Astrocyte (in vitro differentiated cells and primary cell): ENCODE results near the gene RNLS. TPM values are rescaled to one million over a fixed set of nuclear protein-coding genes. Genes with fewer than 3 reads are reported as not detected.

Source experiments
- DNase-seq: peaks from one replicate; pipeline ENCODE4 v3.0.0-alpha.2; 2010; ENCODE audit warnings: low read depth
- FAIRE-seq: peaks from 2 replicates; lab custom pipeline; 2011; peaks lifted over from hg19 to GRCh38; lab: Jason Lieb, UNC
- H2AFZ ChIP-seq: 2 replicates; pipeline ENCODE4 v1.6.0; 2012; ENCODE audit warnings: low read depth, low read length, inconsistent platforms
- H3K27ac ChIP-seq: 2 replicates; pipeline ENCODE4 v1.5.1; 2011; ENCODE audit warnings: low read depth, low read length, inconsistent platforms
- H3K27me3 ChIP-seq: 2 replicates; pipeline ENCODE4 v1.6.0; 2011; ENCODE audit warnings: low read length, inconsistent platforms; ENCODE audit not compliant: insufficient read depth
- H3K36me3 ChIP-seq: 2 replicates; pipeline ENCODE4 v1.5.1; 2011; ENCODE audit warnings: low read length, inconsistent platforms; ENCODE audit not compliant: insufficient read depth
- H3K4me1 ChIP-seq: 2 replicates; pipeline ENCODE4 v1.5.1; 2011; ENCODE audit warnings: low read length, inconsistent platforms; ENCODE audit not compliant: insufficient read depth
- H3K4me2 ChIP-seq: 2 replicates; pipeline ENCODE4 v1.6.0; 2012; ENCODE audit warnings: low read length, inconsistent platforms
- H3K4me3 ChIP-seq: 2 replicates; pipeline ENCODE4 v1.5.1; 2011; ENCODE audit warnings: low read depth, mild to moderate bottlenecking, low read length, inconsistent platforms; ENCODE audit not compliant: insufficient read depth
- H3K79me2 ChIP-seq: 2 replicates; pipeline ENCODE4 v1.6.0; 2012; ENCODE audit warnings: mild to moderate bottlenecking, low read length, inconsistent platforms; ENCODE audit not compliant: insufficient read depth
- H3K9ac ChIP-seq: 2 replicates; pipeline ENCODE4 v1.6.0; 2012; ENCODE audit warnings: mild to moderate bottlenecking, low read length, inconsistent platforms
- H3K9me3 ChIP-seq: 2 replicates; pipeline ENCODE4 v1.5.1; 2012; ENCODE audit warnings: low read depth, mild to moderate bottlenecking, low read length, inconsistent platforms; ENCODE audit not compliant: insufficient read depth
- H4K20me1 ChIP-seq: 2 replicates; pipeline ENCODE4 v1.6.0; 2012; ENCODE audit warnings: low read length, inconsistent platforms; ENCODE audit not compliant: insufficient read depth
- H3K27ac Mint-ChIP-seq: one replicate; pipeline ENCODE4 v1.8.0; 2021; ENCODE audit warnings: mild to moderate bottlenecking, mixed read lengths; ENCODE audit not compliant: unreplicated experiment
- H3K27me3 Mint-ChIP-seq: one replicate; pipeline ENCODE4 v1.8.0; 2021; ENCODE audit warnings: low read depth, mixed read lengths; ENCODE audit not compliant: unreplicated experiment
- H3K36me3 Mint-ChIP-seq: one replicate; pipeline ENCODE4 v1.8.0; 2021; ENCODE audit warnings: low read depth, mixed read lengths; ENCODE audit not compliant: unreplicated experiment
- H3K4me1 Mint-ChIP-seq: one replicate; pipeline ENCODE4 v1.8.0; 2021; ENCODE audit warnings: low read depth, mixed read lengths; ENCODE audit not compliant: unreplicated experiment
- H3K4me3 Mint-ChIP-seq: one replicate; pipeline ENCODE4 v1.8.0; 2021; ENCODE audit warnings: mild to moderate bottlenecking, moderate library complexity, mixed read lengths; ENCODE audit not compliant: unreplicated experiment
- H3K9me3 Mint-ChIP-seq: one replicate; pipeline ENCODE4 v1.8.0; 2021; ENCODE audit warnings: mild to moderate bottlenecking, mixed read lengths; ENCODE audit not compliant: unreplicated experiment
- CTCF ChIP-seq: IDR thresholded peaks from 2 replicates; pipeline ENCODE4 v1.5.1; 2011; ENCODE audit warnings: low read depth, mild to moderate bottlenecking, inconsistent platforms, low read length, moderate library complexity; ENCODE audit not compliant: insufficient read depth
- EZH2 ChIP-seq: IDR thresholded peaks from 2 replicates; pipeline ENCODE4 v1.6.1; 2012; ENCODE audit warnings: mild to moderate bottlenecking, low read length, inconsistent platforms; ENCODE audit not compliant: insufficient read depth
- total RNA-seq: library from RNA; stranded (reverse); gene quantifications from 2 replicates; pipeline ENCODE4 v1.2.1, GENCODE V29; 2021

Gene RNLS
- total RNA-seq, 1 donor from 2014 or later, result 6.9 TPM

DNA sequence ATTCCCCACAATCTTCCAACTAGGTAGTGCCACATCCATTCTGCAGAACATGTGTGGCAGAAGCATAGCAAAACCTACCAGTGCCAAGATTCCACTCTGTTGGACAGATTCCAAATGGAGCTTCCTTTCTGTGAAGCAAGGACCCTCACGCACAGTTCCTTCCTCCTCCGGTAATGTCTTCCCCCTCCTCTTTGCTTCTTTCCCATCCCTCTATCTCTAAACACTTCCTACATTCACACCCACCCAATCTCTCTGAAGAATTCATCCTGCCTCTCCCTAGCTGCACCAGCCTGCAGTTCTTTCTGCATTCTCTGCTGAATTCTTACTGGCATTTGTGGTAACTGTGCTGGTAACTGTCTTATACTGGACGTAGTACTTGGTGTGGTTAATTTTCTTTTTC lies 124.9 kb downstream of the RNLS start:
- Mint-ChIP-seq H3K4me1 (no peaks in the 10 kb centered on the region), H3K27ac (no peak overlapping the region), H3K27me3 (no peaks in the 10 kb centered on the region), H3K9me3 (no peaks in the 10 kb centered on the region), H3K36me3 (no peaks in the 10 kb centered on the region), H3K4me3 (no peak overlapping the region)
- TF ChIP-seq EZH2 (no peak), CTCF (no peak)
- Histone ChIP-seq H3K4me2 (no peak overlapping the region), H3K27me3 (no peaks in the 10 kb centered on the region), H3K4me1 (no peaks in the 10 kb centered on the region), H3K4me3 (no peak overlapping the region), H3K79me2 (no peaks in the 10 kb centered on the region), H3K36me3 (no peaks in the 10 kb centered on the region), H2AFZ (no peak overlapping the region), H3K9me3 (no peaks in the 10 kb centered on the region), H4K20me1 (no peaks in the 10 kb centered on the region), H3K9ac (no peak overlapping the region), H3K27ac (no peak overlapping the region)
- DNase-seq (no peak), FAIRE-seq (no peak)

DNA sequence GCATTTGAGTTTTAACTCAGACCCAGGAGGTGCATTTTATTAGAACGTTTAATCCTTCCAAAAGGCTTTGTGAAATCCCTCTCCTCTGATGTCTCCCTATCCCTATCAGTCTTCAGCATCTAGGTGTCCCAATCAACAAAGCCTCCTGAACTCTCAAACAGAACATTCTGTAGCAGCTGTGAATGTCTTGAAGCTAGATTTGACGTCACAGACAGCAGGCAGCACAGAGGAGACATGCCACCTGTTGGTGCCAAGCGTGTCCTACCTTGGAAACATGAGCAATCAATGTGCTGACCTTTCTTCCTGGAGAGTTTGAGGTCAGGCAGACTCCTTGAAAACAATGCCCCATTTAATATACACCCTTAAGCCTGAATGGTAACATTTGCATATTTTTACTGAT lies 125.5 kb downstream of the RNLS start:
- H3K9me3 ChIP-seq, result no peaks in the 10 kb centered on the region
- no peak overlapping the region for H3K4me2 ChIP-seq
- Mint-ChIP-seq H3K4me3 (no peak overlapping the region), H3K27me3 (peaks cover 3% of the 10 kb centered on the region), H3K4me1 (no peaks in the 10 kb centered on the region), H3K36me3 (no peaks in the 10 kb centered on the region), H3K27ac (no peak overlapping the region), H3K9me3 (no peaks in the 10 kb centered on the region)
- H3K79me2 ChIP-seq, result no peaks in the 10 kb centered on the region
- no peak overlapping the region for H3K4me3 ChIP-seq
- FAIRE-seq (no peak), DNase-seq (no peak)
- no peak overlapping the region for H2AFZ ChIP-seq
- no peaks in the 10 kb centered on the region for H3K4me1 ChIP-seq
- no peaks in the 10 kb centered on the region for H4K20me1 ChIP-seq
- H3K36me3 ChIP-seq, result no peaks in the 10 kb centered on the region
- TF ChIP-seq EZH2 (no peak), CTCF (no peak)
- no peak overlapping the region for H3K9ac ChIP-seq
- H3K27me3 ChIP-seq, result no peaks in the 10 kb centered on the region
- H3K27ac ChIP-seq, result no peak overlapping the region

DNA sequence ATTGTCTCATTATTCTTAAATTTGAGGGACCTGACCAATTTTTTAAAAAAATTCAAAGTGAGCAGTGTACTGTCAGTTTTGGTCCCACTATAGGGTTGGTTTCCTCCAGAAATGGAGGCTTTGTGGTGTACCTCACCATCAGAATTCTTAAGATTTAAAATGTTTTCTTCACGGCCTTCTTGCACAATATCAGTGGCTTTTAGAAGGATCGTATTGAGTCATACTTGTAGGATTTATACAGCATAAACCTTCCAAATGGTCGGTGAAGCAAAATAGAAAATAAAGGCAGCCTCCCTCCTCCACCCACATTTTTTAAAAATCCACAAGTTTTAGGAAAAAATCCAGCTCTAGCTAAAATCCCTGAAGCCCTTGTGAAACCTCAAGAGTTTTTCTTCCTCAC lies 126.4 kb downstream of the RNLS start:
- Mint-ChIP-seq H3K4me1 (no peaks in the 10 kb centered on the region), H3K4me3 (no peak overlapping the region), H3K9me3 (no peaks in the 10 kb centered on the region), H3K36me3 (no peaks in the 10 kb centered on the region), H3K27ac (no peak overlapping the region), H3K27me3 (peaks cover 7% of the 10 kb centered on the region)
- Histone ChIP-seq H3K4me3 (no peak overlapping the region), H3K79me2 (no peaks in the 10 kb centered on the region), H3K27me3 (no peaks in the 10 kb centered on the region), H3K27ac (no peak overlapping the region), H3K36me3 (no peaks in the 10 kb centered on the region), H4K20me1 (no peaks in the 10 kb centered on the region), H3K4me1 (no peaks in the 10 kb centered on the region), H3K4me2 (no peak overlapping the region), H3K9me3 (no peaks in the 10 kb centered on the region), H2AFZ (no peak overlapping the region), H3K9ac (no peak overlapping the region)
- DNase-seq (peak; percentile 79), FAIRE-seq (no peak)
- TF ChIP-seq CTCF (no peak), EZH2 (no peak)
